ENCODE measurements around the gene SHD.

The SHD gene

GRCh38 chr19:4260613-4261191 lies 18.4 kb upstream of the SHD start:
- no peak overlapping the region for H3K4me3 ChIP-seq (ENCODE audit: low read depth, low read length)
- no peak for TF ChIP-seq CTCF (IDR thresholded peaks at IDR 0.05; ENCODE audit: low read depth, low read length)

- no peak overlapping the region for H3K4me3 ChIP-seq (ENCODE audit: low read depth, low read length)
- no peak for TF ChIP-seq CTCF (IDR thresholded peaks at IDR 0.05; ENCODE audit: low read depth, low read length)
Observed at GRCh38 chr19:4264812-4265211, 14.3 kb upstream of the SHD start.

- no peak for TF ChIP-seq CTCF (IDR thresholded peaks at IDR 0.05; ENCODE audit: low read depth, low read length)
- no peak overlapping the region for H3K4me3 ChIP-seq (ENCODE audit: low read depth, low read length)
Observed at GRCh38 chr19:4266253-4267000, 12.6 kb upstream of the SHD start.

- no peak overlapping the region for H3K4me3 ChIP-seq (ENCODE audit: low read depth, low read length)
- TF ChIP-seq CTCF (IDR thresholded peaks at IDR 0.05; ENCODE audit: low read depth, low read length) = peak; percentile 67
Observed at GRCh38 chr19:4267101-4267900, 11.8 kb upstream of the SHD start.

- no peak overlapping the region for H3K4me3 ChIP-seq (ENCODE audit: low read depth, low read length)
- TF ChIP-seq CTCF (IDR thresholded peaks at IDR 0.05; ENCODE audit: low read depth, low read length) = no peak
Observed at GRCh38 chr19:4267901-4268815, 10.9 kb upstream of the SHD start.

GRCh38 chr19:4268816-4269430 lies 10.1 kb upstream of the SHD start:
- TF ChIP-seq CTCF (IDR thresholded peaks at IDR 0.05; ENCODE audit: low read depth, low read length) = no peak
- no peak overlapping the region for H3K4me3 ChIP-seq (ENCODE audit: low read depth, low read length)
